Neural progenitor cell (in vitro differentiated cells): Measurements from ENCODE around the gene FCGR3B. TPM values are rescaled to one million over a fixed set of nuclear protein-coding genes. Genes with fewer than 3 reads are reported as not detected.
"Not testable (repeated sequence)": the region's sequence is repeated elsewhere in the genome, so short reads cannot be mapped to it uniquely, and the experiment has no call there.

Experiments used
- DNase-seq: peaks from one replicate; pipeline ENCODE4 v3.0.0-alpha.2; 2016; ENCODE audit warnings: low spot score
- H2AFZ ChIP-seq: fragments of 200-600 bp; sonication (generic); replicated peaks from 2 replicates; pipeline ENCODE4 v1.6.1; 2016; ENCODE audit warnings: antibody characterized with exemption
- H3F3A ChIP-seq: fragments of 200-600 bp; sonication (generic); 2 replicates; pipeline ENCODE4 v1.6.1; 2016; ENCODE audit warnings: antibody characterized with exemption, low read depth
- H3K27ac ChIP-seq: fragments of 200-600 bp; sonication (generic); 2 replicates; pipeline ENCODE4 v1.5.1; 2016; ENCODE audit warnings: mild to moderate bottlenecking
- H3K27me3 ChIP-seq: fragments of 200-600 bp; sonication (generic); 2 replicates; pipeline ENCODE4 v1.6.1; 2016; ENCODE audit warnings: mild to moderate bottlenecking, moderate library complexity
- H3K36me3 ChIP-seq: fragments of 200-600 bp; sonication (generic); 2 replicates; pipeline ENCODE4 v1.5.1; 2016
- H3K4me1 ChIP-seq: fragments of 200-600 bp; sonication (generic); 2 replicates; pipeline ENCODE4 v1.6.1; 2016; ENCODE audit warnings: mixed run types
- H3K4me2 ChIP-seq: fragments of 200-600 bp; sonication (generic); 2 replicates; pipeline ENCODE4 v1.6.1; 2016
- H3K4me3 ChIP-seq: fragments of 200-600 bp; sonication (generic); 2 replicates; pipeline ENCODE4 v1.5.1; 2016
- H3K79me2 ChIP-seq: fragments of 200-600 bp; sonication (generic); 2 replicates; pipeline ENCODE4 v1.6.1; 2016; ENCODE audit warnings: low read depth
- H3K9ac ChIP-seq: fragments of 200-600 bp; sonication (generic); 2 replicates; pipeline ENCODE4 v1.6.1; 2016
- H3K9me3 ChIP-seq: fragments of 200-600 bp; sonication (generic); 2 replicates; pipeline ENCODE4 v1.5.1; 2016; ENCODE audit warnings: low read depth
- H4K20me1 ChIP-seq: fragments of 200-600 bp; sonication (generic); 2 replicates; pipeline ENCODE4 v1.6.1; 2016; ENCODE audit warnings: low read depth
- H3K27ac Mint-ChIP-seq: 3 replicates; pipeline ENCODE4 v1.8.0; 2021; ENCODE audit warnings: mixed read lengths
- H3K27me3 Mint-ChIP-seq: 2 replicates; pipeline ENCODE4 v1.8.0; 2022; ENCODE audit warnings: low read depth, mild to moderate bottlenecking, inconsistent platforms, moderate library complexity, mixed read lengths; ENCODE audit not compliant: insufficient read depth
- H3K36me3 Mint-ChIP-seq: 3 replicates; pipeline ENCODE4 v1.8.0; 2021; ENCODE audit warnings: mixed read lengths
- H3K4me1 Mint-ChIP-seq: 3 replicates; pipeline ENCODE4 v1.8.0; 2021; ENCODE audit warnings: mixed read lengths
- H3K4me3 Mint-ChIP-seq: 3 replicates; pipeline ENCODE4 v1.8.0; 2021; ENCODE audit warnings: mild to moderate bottlenecking, moderate library complexity, mixed read lengths
- H3K9me3 Mint-ChIP-seq: 3 replicates; pipeline ENCODE4 v1.8.0; 2020; ENCODE audit warnings: mixed read lengths
- CTCF ChIP-seq: fragments of 200-600 bp; sonication (generic); IDR thresholded peaks from 2 replicates; pipeline ENCODE4 v1.5.1; 2017; ENCODE audit warnings: antibody characterized with exemption, mild to moderate bottlenecking
- total RNA-seq: library from RNA; depleted of rRNA; stranded (reverse); fragments of >200 nt; gene quantifications from 2 replicates; pipeline ENCODE4 v1.2.3, GENCODE V29; 2015; ENCODE audit warnings: low replicate concordance

FCGR3B gene
- total RNA-seq, 1 donor from 2014 or later, result not detected

GRCh38 chr1:161647507-161648360 is 16.8 kb upstream of the FCGR3B start:
- not testable (repeated sequence) for H3K9ac ChIP-seq, H3K4me3 Mint-ChIP-seq, H3K27me3 ChIP-seq, H3K4me2 ChIP-seq, H3K4me1 Mint-ChIP-seq, H3K36me3 Mint-ChIP-seq, H2AFZ ChIP-seq, H3K4me3 ChIP-seq, H3K79me2 ChIP-seq, H3F3A ChIP-seq, H3K27ac ChIP-seq, H3K27ac Mint-ChIP-seq, H3K9me3 ChIP-seq, H3K36me3 ChIP-seq, H4K20me1 ChIP-seq, H3K4me1 ChIP-seq, H3K9me3 Mint-ChIP-seq, H3K27me3 Mint-ChIP-seq
- peak; percentile 55 for TF ChIP-seq CTCF
- peak; percentile 12 for DNase-seq

- H3K79me2 ChIP-seq, H3K9me3 Mint-ChIP-seq, H3K36me3 Mint-ChIP-seq, H3K27me3 ChIP-seq, H3F3A ChIP-seq, H3K27ac Mint-ChIP-seq, H3K36me3 ChIP-seq, H3K4me3 Mint-ChIP-seq, H3K4me3 ChIP-seq, H3K9me3 ChIP-seq, DNase-seq, H2AFZ ChIP-seq, H3K4me2 ChIP-seq, H3K9ac ChIP-seq, H3K27me3 Mint-ChIP-seq, H3K27ac ChIP-seq, H3K4me1 Mint-ChIP-seq, H3K4me1 ChIP-seq, H4K20me1 ChIP-seq: not testable (repeated sequence)
Observed at GRCh38 chr1:161644855-161645254, 13.9 kb upstream of the FCGR3B start.

GRCh38 chr1:161643481-161644208 is 12.7 kb upstream of the FCGR3B start:
- not testable (repeated sequence) for H3K4me3 Mint-ChIP-seq

GRCh38 chr1:161642697-161643096 is 11.7 kb upstream of the FCGR3B start:
- not testable (repeated sequence) for H3K27me3 ChIP-seq, H3K9ac ChIP-seq, H3K4me3 Mint-ChIP-seq, H2AFZ ChIP-seq, H3K4me1 Mint-ChIP-seq, DNase-seq, H3K36me3 Mint-ChIP-seq, H3K4me3 ChIP-seq, H3K4me1 ChIP-seq, H3K9me3 ChIP-seq, H3K9me3 Mint-ChIP-seq, H4K20me1 ChIP-seq, H3F3A ChIP-seq, H3K27ac ChIP-seq, H3K36me3 ChIP-seq, H3K4me2 ChIP-seq, H3K27me3 Mint-ChIP-seq, H3K79me2 ChIP-seq, H3K27ac Mint-ChIP-seq

More at GRCh38 chr1:161643481-161644208, 12.7 kb upstream of the FCGR3B start:
- not testable (repeated sequence) for H3K79me2 ChIP-seq, H3K36me3 ChIP-seq, H3K9ac ChIP-seq, H3K36me3 Mint-ChIP-seq, H3K9me3 ChIP-seq, DNase-seq, H3K4me3 ChIP-seq, H3K27ac Mint-ChIP-seq, H3F3A ChIP-seq, H2AFZ ChIP-seq, H3K4me2 ChIP-seq, H3K27me3 Mint-ChIP-seq, H3K27me3 ChIP-seq, H3K9me3 Mint-ChIP-seq, H3K27ac ChIP-seq, H3K4me1 ChIP-seq, H4K20me1 ChIP-seq, H3K4me1 Mint-ChIP-seq

- H3K9ac ChIP-seq, H3K36me3 Mint-ChIP-seq, H3K79me2 ChIP-seq, H3K36me3 ChIP-seq, H2AFZ ChIP-seq, H3K27ac Mint-ChIP-seq, H3K4me3 Mint-ChIP-seq, H4K20me1 ChIP-seq, H3K4me1 Mint-ChIP-seq, H3K27me3 ChIP-seq, H3K4me3 ChIP-seq, H3K27ac ChIP-seq, H3F3A ChIP-seq, H3K9me3 ChIP-seq, H3K9me3 Mint-ChIP-seq, H3K27me3 Mint-ChIP-seq, H3K4me2 ChIP-seq, DNase-seq, H3K4me1 ChIP-seq: not testable (repeated sequence)
Observed at GRCh38 chr1:161639203-161639602, 8.2 kb upstream of the FCGR3B start.

- H3K27ac ChIP-seq, DNase-seq, H3K36me3 Mint-ChIP-seq, H3K4me3 ChIP-seq, H3K4me2 ChIP-seq, H3K4me3 Mint-ChIP-seq, H3K9me3 ChIP-seq, H3K4me1 ChIP-seq, H3K9ac ChIP-seq, H3K27ac Mint-ChIP-seq, H4K20me1 ChIP-seq, H3K27me3 ChIP-seq, H3K9me3 Mint-ChIP-seq, H2AFZ ChIP-seq, H3K4me1 Mint-ChIP-seq, H3F3A ChIP-seq, H3K27me3 Mint-ChIP-seq, H3K79me2 ChIP-seq, H3K36me3 ChIP-seq: not testable (repeated sequence)
Observed at GRCh38 chr1:161638251-161638993, 7.4 kb upstream of the FCGR3B start.

GRCh38 chr1:161636976-161637375 is 6.0 kb upstream of the FCGR3B start:
- not testable (repeated sequence) for H3K36me3 ChIP-seq, H3K27me3 ChIP-seq, H3K27ac Mint-ChIP-seq, H3K4me1 Mint-ChIP-seq, H4K20me1 ChIP-seq, H3K4me1 ChIP-seq, H3K27me3 Mint-ChIP-seq, H3K9ac ChIP-seq, H3K4me2 ChIP-seq, H3K4me3 ChIP-seq, DNase-seq, H3K4me3 Mint-ChIP-seq, H3K27ac ChIP-seq, H3K79me2 ChIP-seq, H3K9me3 ChIP-seq, H3K36me3 Mint-ChIP-seq, H2AFZ ChIP-seq, H3F3A ChIP-seq, H3K9me3 Mint-ChIP-seq
